ENCODE measurements around the gene BEND7.

BEND7 gene

GRCh38 chr10:13458687-13459012 lies 70.2 kb downstream of the BEND7 start:
- no peak overlapping the region for H2BK12ac ChIP-seq (ENCODE audit: low read length)
- no peak overlapping the region for H2AK5ac ChIP-seq (ENCODE audit: low read depth, low read length)
- no peak overlapping the region for H3K4me2 ChIP-seq (ENCODE audit: insufficient read depth, low read length, poor library complexity, severe bottlenecking)
- H3K18ac ChIP-seq (ENCODE audit: low read length), result no peak overlapping the region
- H2BK15ac ChIP-seq (ENCODE audit: low read length), result no peak overlapping the region
- no CpG with 5 or more reads among the region's 4 CpGs for WGBS, 2 donors (ENCODE audit: extremely low coverage in 2 of 2, insufficient read length in 2 of 2, insufficient replicate concordance in 1 of 2)
- H2BK120ac ChIP-seq (ENCODE audit: low read depth, low read length), result no peak overlapping the region
- H3K14ac ChIP-seq (ENCODE audit: low read length), result no peak overlapping the region
- no peaks in the 10 kb centered on the region for H3K27me3 ChIP-seq (ENCODE audit: control insufficient read depth in 3 of 3, insufficient read depth in 3 of 3, low read depth in 1 of 3, low read length in 3 of 3)
- no peak overlapping the region for H3K23ac ChIP-seq (ENCODE audit: low read depth, low read length, poor library complexity)
- H3K36me3 ChIP-seq (replicated peaks in 1 of 2; ENCODE audit: control insufficient read depth in 2 of 2, insufficient read depth in 2 of 2, low read length in 2 of 2), result peaks cover 0 to 3% of the 10 kb centered on the region in 2 donors
- no peak overlapping the region for H3K4me3 ChIP-seq (ENCODE audit: low read length in 2 of 2)
- H3K27ac ChIP-seq (replicated peaks; ENCODE audit: low read length), result no peak overlapping the region
- H2BK5ac ChIP-seq (ENCODE audit: low read length), result no peak overlapping the region
- no peak overlapping the region for H3K4ac ChIP-seq (ENCODE audit: low read length)
- H2AFZ ChIP-seq (ENCODE audit: low read length), result no peak overlapping the region
- no peaks in the 10 kb centered on the region for H3K79me1 ChIP-seq (ENCODE audit: low read depth, low read length)
- peaks cover 0 to 4% of the 10 kb centered on the region in 2 donors for H3K9me3 ChIP-seq (replicated peaks in 1 of 2; ENCODE audit: control insufficient read depth in 2 of 2, insufficient read depth in 1 of 2, low read depth in 1 of 2, low read length in 2 of 2)
- no peak overlapping the region for H3K9ac ChIP-seq (ENCODE audit: low read depth, low read length, poor library complexity)
- H3K4me1 ChIP-seq (ENCODE audit: control insufficient read depth in 2 of 2, insufficient read depth in 1 of 2, low read depth in 1 of 2, low read length in 2 of 2), result peaks cover 3 to 4% of the 10 kb centered on the region in 2 donors
- DNase-seq (ENCODE audit: low spot score), result no peak
- H4K91ac ChIP-seq (ENCODE audit: low read depth, low read length, poor library complexity), result no peak overlapping the region
- H4K8ac ChIP-seq (ENCODE audit: low read depth, low read length), result no peak overlapping the region

GRCh38 chr10:13457958-13458686 lies 70.7 kb downstream of the BEND7 start:
- H3K14ac ChIP-seq (ENCODE audit: low read length), result no peak overlapping the region
- no peak overlapping the region for H4K91ac ChIP-seq (ENCODE audit: low read depth, low read length, poor library complexity)
- no peak for DNase-seq (ENCODE audit: low spot score)
- no CpG with 5 or more reads among the region's 13 CpGs for WGBS, 2 donors (ENCODE audit: extremely low coverage in 2 of 2, insufficient read length in 2 of 2, insufficient replicate concordance in 1 of 2)
- peaks cover 0 to 4% of the 10 kb centered on the region in 2 donors for H3K9me3 ChIP-seq (replicated peaks in 1 of 2; ENCODE audit: control insufficient read depth in 2 of 2, insufficient read depth in 1 of 2, low read depth in 1 of 2, low read length in 2 of 2)
- H4K8ac ChIP-seq (ENCODE audit: low read depth, low read length), result no peak overlapping the region
- H3K4me1 ChIP-seq (ENCODE audit: control insufficient read depth in 2 of 2, insufficient read depth in 1 of 2, low read depth in 1 of 2, low read length in 2 of 2), result peaks cover 4% of the 10 kb centered on the region in 2 donors
- peaks cover 0 to 3% of the 10 kb centered on the region in 2 donors for H3K36me3 ChIP-seq (replicated peaks in 1 of 2; ENCODE audit: control insufficient read depth in 2 of 2, insufficient read depth in 2 of 2, low read length in 2 of 2)
- no peak overlapping the region for H2BK120ac ChIP-seq (ENCODE audit: low read depth, low read length)
- H2BK12ac ChIP-seq (ENCODE audit: low read length), result no peak overlapping the region
- H3K4ac ChIP-seq (ENCODE audit: low read length), result no peak overlapping the region
- no peak overlapping the region for H3K4me2 ChIP-seq (ENCODE audit: insufficient read depth, low read length, poor library complexity, severe bottlenecking)
- no peak overlapping the region for H2AK5ac ChIP-seq (ENCODE audit: low read depth, low read length)
- peak overlapping the region; percentile 17 for H3K23ac ChIP-seq (ENCODE audit: low read depth, low read length, poor library complexity)
- no peak overlapping the region for H3K18ac ChIP-seq (ENCODE audit: low read length)
- H2AFZ ChIP-seq (ENCODE audit: low read length), result no peak overlapping the region
- H2BK5ac ChIP-seq (ENCODE audit: low read length), result no peak overlapping the region
- no peaks in the 10 kb centered on the region for H3K27me3 ChIP-seq (ENCODE audit: control insufficient read depth in 3 of 3, insufficient read depth in 3 of 3, low read depth in 1 of 3, low read length in 3 of 3)
- no peak overlapping the region for H2BK15ac ChIP-seq (ENCODE audit: low read length)
- H3K79me1 ChIP-seq (ENCODE audit: low read depth, low read length), result no peaks in the 10 kb centered on the region
- no peak overlapping the region for H3K9ac ChIP-seq (ENCODE audit: low read depth, low read length, poor library complexity)
- H3K4me3 ChIP-seq (ENCODE audit: low read length in 2 of 2), result no peak overlapping the region
- H3K27ac ChIP-seq (replicated peaks; ENCODE audit: low read length), result no peak overlapping the region

GRCh38 chr10:13453896-13454295 lies 74.9 kb downstream of the BEND7 start:
- Histone ChIP-seq H3K4ac (ENCODE audit: low read length) (no peak overlapping the region), H3K4me3 (ENCODE audit: low read length in 2 of 2) (no peak overlapping the region), H2BK12ac (ENCODE audit: low read length) (no peak overlapping the region), H3K23ac (ENCODE audit: low read depth, low read length, poor library complexity) (no peak overlapping the region), H3K4me2 (ENCODE audit: insufficient read depth, low read length, poor library complexity, severe bottlenecking) (no peak overlapping the region), H3K9ac (ENCODE audit: low read depth, low read length, poor library complexity) (no peak overlapping the region), H2AK5ac (ENCODE audit: low read depth, low read length) (no peak overlapping the region), H2BK5ac (ENCODE audit: low read length) (no peak overlapping the region), H4K91ac (ENCODE audit: low read depth, low read length, poor library complexity) (no peak overlapping the region), H3K14ac (ENCODE audit: low read length) (no peak overlapping the region), H2BK120ac (ENCODE audit: low read depth, low read length) (no peak overlapping the region), H3K79me1 (ENCODE audit: low read depth, low read length) (no peaks in the 10 kb centered on the region), H2AFZ (ENCODE audit: low read length) (no peak overlapping the region), H3K9me3 (replicated peaks in 1 of 2; ENCODE audit: control insufficient read depth in 2 of 2, insufficient read depth in 1 of 2, low read depth in 1 of 2, low read length in 2 of 2) (no peaks in the 10 kb centered on the region), H3K4me1 (ENCODE audit: control insufficient read depth in 2 of 2, insufficient read depth in 1 of 2, low read depth in 1 of 2, low read length in 2 of 2) (peaks cover 4 to 6% of the 10 kb centered on the region in 2 donors), H3K36me3 (replicated peaks in 1 of 2; ENCODE audit: control insufficient read depth in 2 of 2, insufficient read depth in 2 of 2, low read length in 2 of 2) (no peaks in the 10 kb centered on the region), H2BK15ac (ENCODE audit: low read length) (no peak overlapping the region), H4K8ac (ENCODE audit: low read depth, low read length) (no peak overlapping the region), H3K18ac (ENCODE audit: low read length) (no peak overlapping the region), H3K27ac (replicated peaks; ENCODE audit: low read length) (no peak overlapping the region), H3K27me3 (ENCODE audit: control insufficient read depth in 3 of 3, insufficient read depth in 3 of 3, low read depth in 1 of 3, low read length in 3 of 3) (no peaks in the 10 kb centered on the region)
- no CpG with 5 or more reads among the region's 8 CpGs for WGBS, 2 donors (ENCODE audit: extremely low coverage in 2 of 2, insufficient read length in 2 of 2, insufficient replicate concordance in 1 of 2)
- DNase-seq (ENCODE audit: low spot score), result no peak

- H3K4me3 ChIP-seq (ENCODE audit: low read length in 2 of 2), result no peak overlapping the region
- H3K79me1 ChIP-seq (ENCODE audit: low read depth, low read length), result no peaks in the 10 kb centered on the region
- H3K18ac ChIP-seq (ENCODE audit: low read length), result no peak overlapping the region
- H2BK120ac ChIP-seq (ENCODE audit: low read depth, low read length), result no peak overlapping the region
- H2AK5ac ChIP-seq (ENCODE audit: low read depth, low read length), result no peak overlapping the region
- no peaks in the 10 kb centered on the region for H3K9me3 ChIP-seq (replicated peaks in 1 of 2; ENCODE audit: control insufficient read depth in 2 of 2, insufficient read depth in 1 of 2, low read depth in 1 of 2, low read length in 2 of 2)
- no peak overlapping the region for H2BK5ac ChIP-seq (ENCODE audit: low read length)
- H2AFZ ChIP-seq (ENCODE audit: low read length), result no peak overlapping the region
- no peak overlapping the region for H4K91ac ChIP-seq (ENCODE audit: low read depth, low read length, poor library complexity)
- peaks cover 0 to 8% of the 10 kb centered on the region in 2 donors for H3K36me3 ChIP-seq (replicated peaks in 1 of 2; ENCODE audit: control insufficient read depth in 2 of 2, insufficient read depth in 2 of 2, low read length in 2 of 2)
- H4K8ac ChIP-seq (ENCODE audit: low read depth, low read length), result no peak overlapping the region
- no peak overlapping the region for H3K23ac ChIP-seq (ENCODE audit: low read depth, low read length, poor library complexity)
- WGBS, 2 donors (ENCODE audit: extremely low coverage in 2 of 2, insufficient read length in 2 of 2, insufficient replicate concordance in 1 of 2), result no CpG with 5 or more reads among the region's 4 CpGs
- no peak for DNase-seq (ENCODE audit: low spot score)
- H3K4me1 ChIP-seq (ENCODE audit: control insufficient read depth in 2 of 2, insufficient read depth in 1 of 2, low read depth in 1 of 2, low read length in 2 of 2), result peaks cover 0 to 6% of the 10 kb centered on the region in 2 donors
- no peak overlapping the region for H3K4me2 ChIP-seq (ENCODE audit: insufficient read depth, low read length, poor library complexity, severe bottlenecking)
- no peak overlapping the region for H2BK12ac ChIP-seq (ENCODE audit: low read length)
- no peak overlapping the region for H3K4ac ChIP-seq (ENCODE audit: low read length)
- no peak overlapping the region for H3K9ac ChIP-seq (ENCODE audit: low read depth, low read length, poor library complexity)
- H3K27ac ChIP-seq (replicated peaks; ENCODE audit: low read length), result no peak overlapping the region
- H3K27me3 ChIP-seq (ENCODE audit: control insufficient read depth in 3 of 3, insufficient read depth in 3 of 3, low read depth in 1 of 3, low read length in 3 of 3), result no peaks in the 10 kb centered on the region
- no peak overlapping the region for H3K14ac ChIP-seq (ENCODE audit: low read length)
- H2BK15ac ChIP-seq (ENCODE audit: low read length), result no peak overlapping the region
Measured at GRCh38 chr10:13450069-13450468, 78.7 kb downstream of the BEND7 start.
